K562 (cell line): ENCODE measurements around the gene PHETA1. TPM values are rescaled to one million over a fixed set of nuclear protein-coding genes. Genes with fewer than 3 reads are reported as not detected.
A peak's percentile ranks its signal among the peaks of the same experiment; 100 is the strongest.

Source experiments
- ATF1 ChIP-seq, 2 experiments: fragments of 450-650 bp in 1 of 2; IDR thresholded peaks; 2 replicates each; pipeline ENCODE4 v1.6.1; 2016; ENCODE audit warnings: missing compliant biosample characterization in 1 of 2, missing genetic modification characterization in 1 of 2
- E4F1 ChIP-seq: fragments of 250-450 bp; sonication (Bioruptor Pico); IDR thresholded peaks from 2 replicates; pipeline ENCODE4 v1.5.0; 2021; ENCODE audit warnings: mild to moderate bottlenecking, borderline replicate concordance
- FOSL1 ChIP-seq: fragments of 200-800 bp; sonication (Bioruptor generic); conservative IDR thresholded peaks from 2 replicates; pipeline ENCODE4 v1.6.1; 2016; ENCODE audit warnings: missing genetic modification characterization, missing compliant biosample characterization
- KLF1 ChIP-seq: fragments of 450-650 bp; IDR thresholded peaks from 2 replicates; pipeline ENCODE4 v1.6.1; 2016; ENCODE audit warnings: missing genetic modification characterization, missing compliant biosample characterization
- MCM2 ChIP-seq: fragments of 450-650 bp; IDR thresholded peaks from 2 replicates; pipeline ENCODE4 v1.6.1; 2017; ENCODE audit warnings: low read depth, mild to moderate bottlenecking
- NBN ChIP-seq: fragments of 450-650 bp; IDR thresholded peaks from 2 replicates; pipeline ENCODE4 v1.6.1; 2016; ENCODE audit warnings: low read depth, mild to moderate bottlenecking
- SETDB1 ChIP-seq: IDR thresholded peaks from one replicate; pipeline ENCODE4 v1.6.1; 2012; ENCODE audit warnings: low read length, control low read depth, inconsistent platforms
- SIRT6 ChIP-seq: IDR thresholded peaks from one replicate; pipeline ENCODE4 v1.6.1; 2012; ENCODE audit warnings: low read depth, mild to moderate bottlenecking, control low read depth, inconsistent platforms, low read length, moderate library complexity
- SRSF7 ChIP-seq: fragments of 200-400 bp; formaldehyde crosslinking; optimal IDR thresholded peaks from 2 replicates; pipeline ENCODE3; 2017; ENCODE audit warnings: mild to moderate bottlenecking, low read depth, low read length
- TCF7L2 ChIP-seq: fragments of 150-350 bp; IDR thresholded peaks from 2 replicates; pipeline ENCODE4 v1.6.1; 2016; ENCODE audit warnings: low read depth, mild to moderate bottlenecking, low read length, moderate library complexity
- U2AF1 ChIP-seq: fragments of 200-400 bp; formaldehyde crosslinking; optimal IDR thresholded peaks from 2 replicates; pipeline ENCODE3; 2017; ENCODE audit warnings: mild to moderate bottlenecking, low read depth, low read length, moderate library complexity
- ZBTB40 ChIP-seq, 2 experiments: fragments of 450-650 bp in 1 of 2; sonication (generic) in 1 of 2; formaldehyde crosslinking in 1 of 2; IDR thresholded peaks; 2 replicates each; pipeline versions ENCODE4 v1.7.1 to v1.9.0; 2016 to 2022; ENCODE audit warnings: inconsistent platforms in 1 of 2, mild to moderate bottlenecking in 1 of 2, missing genetic modification reagents in 1 of 2
- ZBTB43 ChIP-seq: sonication (generic); formaldehyde crosslinking; IDR thresholded peaks from 2 replicates; pipeline ENCODE4 v1.8.0; 2023; ENCODE audit warnings: mild to moderate bottlenecking, missing genetic modification reagents
- ZNF12 ChIP-seq: sonication (generic); formaldehyde crosslinking; IDR thresholded peaks from 2 replicates; pipeline ENCODE4 v1.4.0; 2020; ENCODE audit warnings: mild to moderate bottlenecking, missing genetic modification reagents
- ZNF583 ChIP-seq: fragments of 250-450 bp; sonication (Bioruptor Pico); IDR thresholded peaks from 2 replicates; pipeline ENCODE4 v1.4.0; 2020
- polyA plus RNA-seq, 8 experiments: library from polyadenylated mRNA; depleted of rRNA in 4 of 8; stranded (reverse) in 5 of 8; unstranded in 3 of 8; fragments of >200 nt; fragmentation: Nextera tagmentation in 2 of 8; fragmentation: Illumina TruSeq in 1 of 8; extraction: Ambion mirVana in 2 of 8; extraction: Trizol in 1 of 8; gene quantifications; 2 replicates each; pipeline versions ENCODE4 v1.2.1 to v1.2.3, GENCODE V29; 2011 to 2014; ENCODE audit warnings: inconsistent platforms in 1 of 8, missing spikeins in 1 of 8
- total RNA-seq, 7 experiments: library from RNA; depleted of rRNA in 6 of 7; stranded (reverse); fragments of >200 nt in 6 of 7; fragmentation: Illumina TruSeq in 2 of 7; extraction: Trizol in 2 of 7; gene quantifications; 2 replicates each; pipeline versions ENCODE4 v1.2.1 to v1.2.3, GENCODE V29; 2011 to 2021; ENCODE audit warnings: low replicate concordance in 1 of 7

Gene PHETA1
- total and polyA plus RNA-seq, 9 of the 15 experiments (the other 6 are each of a cell fraction or from before 2014, with no cell fraction given) = 0.03 to 12.4 (median 3.0) TPM

- TF ChIP-seq ZBTB40 (IDR thresholded peaks at IDR 0.05) = no peak
- TF ChIP-seq ZBTB40 (CRISPR knock-in tag; IDR thresholded peaks at IDR 0.05) = no peak
- peak; percentile 92 for TF ChIP-seq KLF1 (tag)
- TF ChIP-seq ATF1 (CRISPR knock-in tag; IDR thresholded peaks at IDR 0.05) = peak; percentile 24; the same call in 1 of the 2 replicates
- peak; percentile 75 for TF ChIP-seq ATF1 (tag; IDR thresholded peaks at IDR 0.05)
- peak; percentile 57 for TF ChIP-seq U2AF1
- no peak for TF ChIP-seq SRSF7
- TF ChIP-seq NBN = peak; percentile 67; the same call in 1 of the 2 replicates
- TF ChIP-seq ZNF12 (CRISPR knock-in tag) = 0 out of 2 replicates have a peak, but pooled peaks have one; percentile 52
- TF ChIP-seq SIRT6 = no peak
- TF ChIP-seq ZNF583 (CRISPR knock-in tag) = peak; percentile 77; the same call in 1 of the 2 replicates
- no peak for TF ChIP-seq MCM2
- TF ChIP-seq E4F1 (CRISPR knock-in tag) = no peak
- TF ChIP-seq ZBTB43 = no peak
- TF ChIP-seq SETDB1 = no peak
- TF ChIP-seq FOSL1 (tag) = 0 out of 2 replicates have a peak, but pooled peaks have one; percentile 55
- no peak for TF ChIP-seq TCF7L2
Measured at GRCh38 chr12:111405149-111405858, 36.4 kb upstream of the PHETA1 start (continued).
